Mammary epithelial cell (primary cell): ENCODE data around the gene SPAG17.

Experiments
- EZH2 ChIP-seq: IDR thresholded peaks from 2 replicates; pipeline ENCODE4 v1.6.1; 2012; ENCODE audit warnings: low read length, inconsistent platforms, borderline replicate concordance
- TF ChIP-seq, protein P1 (sequence below), 2 donors: IDR thresholded peaks in 1 of 2; conservative IDR thresholded peaks in 1 of 2; 2 replicates each; pipeline ENCODE4 v1.5.1; 2011 to 2012; ENCODE audit warnings: inconsistent platforms in 2 of 2, low read length in 2 of 2, mild to moderate bottlenecking in 2 of 2, control low read depth in 1 of 2, low read depth in 1 of 2; ENCODE audit not compliant: insufficient read depth in 1 of 2; ENCODE audit errors: extremely low read depth in 1 of 2

DNA sequence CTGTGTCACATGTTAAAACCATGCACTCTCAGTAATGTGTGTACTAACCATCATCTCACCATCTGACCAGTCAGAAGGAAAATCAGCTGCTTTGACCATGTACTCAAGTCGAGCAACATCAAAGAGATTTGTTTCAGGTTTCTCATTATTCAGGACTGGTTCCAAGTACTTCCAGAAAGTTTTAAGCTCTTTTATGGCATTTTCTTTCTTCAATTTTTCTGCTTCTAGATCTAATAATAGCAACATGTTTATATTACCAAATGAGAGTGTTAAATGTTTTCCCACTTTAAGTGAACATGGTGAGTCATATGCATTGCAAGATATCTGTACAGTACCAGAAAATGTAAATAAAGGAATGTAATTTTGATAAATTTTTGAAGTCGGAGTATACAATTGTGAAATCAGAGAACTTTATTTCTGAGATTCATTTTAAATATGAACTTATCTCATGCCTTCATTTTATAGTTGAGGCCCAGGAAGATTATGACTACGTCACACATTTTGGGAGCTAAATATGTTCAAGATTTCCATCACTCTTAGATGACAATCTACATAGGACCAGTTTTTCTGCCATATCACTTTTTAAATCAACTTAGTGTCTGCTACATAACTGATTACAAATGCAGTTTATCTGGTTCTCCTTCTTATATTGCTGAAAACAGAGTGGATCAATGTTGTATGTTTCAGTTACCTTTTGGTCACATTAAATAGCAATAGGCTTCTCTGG, 87.2 kb downstream of the SPAG17 start:
- TF ChIP-seq, protein P1, sequence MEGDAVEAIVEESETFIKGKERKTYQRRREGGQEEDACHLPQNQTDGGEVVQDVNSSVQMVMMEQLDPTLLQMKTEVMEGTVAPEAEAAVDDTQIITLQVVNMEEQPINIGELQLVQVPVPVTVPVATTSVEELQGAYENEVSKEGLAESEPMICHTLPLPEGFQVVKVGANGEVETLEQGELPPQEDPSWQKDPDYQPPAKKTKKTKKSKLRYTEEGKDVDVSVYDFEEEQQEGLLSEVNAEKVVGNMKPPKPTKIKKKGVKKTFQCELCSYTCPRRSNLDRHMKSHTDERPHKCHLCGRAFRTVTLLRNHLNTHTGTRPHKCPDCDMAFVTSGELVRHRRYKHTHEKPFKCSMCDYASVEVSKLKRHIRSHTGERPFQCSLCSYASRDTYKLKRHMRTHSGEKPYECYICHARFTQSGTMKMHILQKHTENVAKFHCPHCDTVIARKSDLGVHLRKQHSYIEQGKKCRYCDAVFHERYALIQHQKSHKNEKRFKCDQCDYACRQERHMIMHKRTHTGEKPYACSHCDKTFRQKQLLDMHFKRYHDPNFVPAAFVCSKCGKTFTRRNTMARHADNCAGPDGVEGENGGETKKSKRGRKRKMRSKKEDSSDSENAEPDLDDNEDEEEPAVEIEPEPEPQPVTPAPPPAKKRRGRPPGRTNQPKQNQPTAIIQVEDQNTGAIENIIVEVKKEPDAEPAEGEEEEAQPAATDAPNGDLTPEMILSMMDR (conservative IDR thresholded peaks at IDR 0.05 in 1 of 2, IDR thresholded peaks at IDR 0.05 in 1 of 2; ENCODE audit: extremely low read depth in 1 of 2, insufficient read depth in 1 of 2, low read depth in 1 of 2, low read length in 2 of 2), result no peak
- TF ChIP-seq EZH2, result no peak
